Naive thymus-derived CD8-positive, alpha-beta T cell (primary cell): ENCODE measurements around the gene ADGRV1. TPM values are rescaled to one million over a fixed set of nuclear protein-coding genes. Genes with fewer than 3 reads are reported as not detected.

ENCODE experiments used
- ATAC-seq, 2 donors: fragments of 150-1000 bp; cut with Tn5 transposase in 1 of 2; sonication (Bioruptor Pico), chemical (Tn5 transposase) in 1 of 2; 1 replicate in 1 of 2; 2 replicates in 1 of 2; pipeline ENCODE4 v1.10.0; 2021; ENCODE audit warnings: mild to moderate bottlenecking in 2 of 2, moderate library complexity in 2 of 2
- POLR2A ChIA-PET: fragments of 350-600 bp; sonication (Branson Sonifier 250); formaldehyde crosslinking; loops from one replicate; lab custom pipeline; 2021; ENCODE audit warnings: antibody characterized with exemption; lab: Charles Lee
- DNase-seq, 10 donors: peaks; one replicate each; pipeline versions ENCODE4 v3.0.0 to v3.0.0-alpha.2; 2020 to 2022
- H3K27ac Mint-ChIP-seq, 10 donors: one replicate each; pipeline ENCODE4 v1.8.0; 2020 to 2022; ENCODE audit warnings: mild to moderate bottlenecking in 10 of 10, mixed read lengths in 10 of 10, moderate library complexity in 4 of 10, inconsistent platforms in 1 of 10
- H3K27me3 Mint-ChIP-seq, 5 donors: one replicate each; pipeline ENCODE4 v1.8.0; 2021 to 2022; ENCODE audit warnings: mixed read lengths in 5 of 5
- H3K36me3 Mint-ChIP-seq, 3 donors: one replicate each; pipeline ENCODE4 v1.8.0; 2020 to 2022; ENCODE audit warnings: mixed read lengths in 3 of 3, mild to moderate bottlenecking in 2 of 3, inconsistent platforms in 1 of 3
- H3K4me1 Mint-ChIP-seq, 4 donors: one replicate each; pipeline ENCODE4 v1.8.0; 2021 to 2022; ENCODE audit warnings: mixed read lengths in 4 of 4
- H3K4me3 Mint-ChIP-seq, 10 donors: one replicate each; pipeline ENCODE4 v1.8.0; 2020 to 2022; ENCODE audit warnings: mild to moderate bottlenecking in 10 of 10, mixed read lengths in 10 of 10, moderate library complexity in 6 of 10, inconsistent platforms in 1 of 10
- H3K9me3 Mint-ChIP-seq, 9 donors: one replicate each; pipeline ENCODE4 v1.8.0; 2020 to 2022; ENCODE audit warnings: mixed read lengths in 9 of 9, mild to moderate bottlenecking in 3 of 9, inconsistent platforms in 1 of 9, moderate library complexity in 1 of 9
- polyA plus RNA-seq, 3 donors: library from polyadenylated mRNA; unstranded; fragments of 300-500 nt; fragmentation: Illumina TruSeq; gene quantifications; one replicate each; pipeline ENCODE4 v1.2.3, GENCODE V29; 2021
- total RNA-seq, 8 experiments: library from RNA in 2 of 8; stranded (reverse) in 2 of 8; gene quantifications; one replicate each; pipeline ENCODE4 v1.2.3 and lab custom pipeline; 2021 to 2026

ADGRV1 gene
- total and polyA plus RNA-seq, 5 experiments from 2014 or later, result 0.08 to 0.37 (median 0.13) TPM; not detected in 2

DNA sequence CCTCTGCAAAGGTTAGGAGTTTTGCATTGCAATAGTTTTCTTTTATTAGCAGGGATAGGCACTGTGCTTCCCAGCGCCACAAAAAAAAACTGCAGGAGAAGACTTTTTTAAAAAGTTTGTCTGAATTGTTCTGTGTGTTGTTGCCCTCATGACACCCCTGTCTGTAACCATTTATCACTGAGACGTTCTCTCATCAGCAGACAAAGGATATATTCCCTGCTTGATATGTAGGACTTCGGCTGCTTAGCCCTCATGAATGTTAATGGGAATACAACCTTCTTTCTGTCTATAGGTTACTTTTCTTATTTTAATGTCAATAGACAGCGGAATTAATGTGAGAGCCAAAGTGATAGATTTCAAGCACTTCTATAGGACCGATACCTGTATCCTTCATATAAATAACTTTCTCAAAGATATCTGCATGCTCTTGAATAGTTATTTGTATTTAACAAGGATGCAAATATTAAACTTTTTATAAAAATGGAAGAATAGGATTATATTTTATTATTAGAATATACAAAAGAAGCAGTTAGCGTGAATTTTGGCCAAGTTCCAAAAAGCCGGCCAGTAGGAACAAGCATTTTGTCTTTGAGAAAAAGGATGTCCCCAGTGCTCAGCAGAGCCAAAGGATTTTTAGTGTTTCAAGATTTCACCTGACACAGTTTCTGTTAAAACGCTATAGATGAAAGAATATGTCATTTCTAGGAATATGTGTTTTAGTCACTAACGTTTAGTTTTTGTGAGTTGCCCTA, 27.7 kb upstream of the ADGRV1 start:
- POLR2A ChIA-PET, result interaction anchor here (2.9 to 3.1 kb wide), 2 partner anchors 56 to 121 kb away, joined by 40 to 50 read pairs; partner anchors contain the start of genes CETN3, MBLAC2 and POLR3G
- Mint-ChIP-seq H3K4me3 (peak overlapping the region in 4 of 10 donors; percentile 48 to 100 (median 100)), H3K9me3 (no peaks in the 10 kb centered on the region), H3K27ac (peak overlapping the region in 8 of 10 donors; percentile 83 to 100 (median 98)), H3K4me1 (peaks cover 13 to 34% (median 29%) of the 10 kb centered on the region in 4 donors), H3K27me3 (peaks cover 15 to 37% (median 18%) of the 10 kb centered on the region in 5 donors), H3K36me3 (peaks cover 0 to 11% (median 0%) of the 10 kb centered on the region in 3 donors)
- ATAC-seq (no peak), DNase-seq (no peak)

- Mint-ChIP-seq H3K4me3 (no peak overlapping the region), H3K27ac (no peak overlapping the region), H3K36me3 (no peaks in the 10 kb centered on the region), H3K9me3 (no peaks in the 10 kb centered on the region), H3K27me3 (peaks cover 17 to 40% (median 20%) of the 10 kb centered on the region in 5 donors), H3K4me1 (peaks cover 0 to 8% (median 2%) of the 10 kb centered on the region in 4 donors)
- POLR2A ChIA-PET, result no interaction called here
- no peak for ATAC-seq
- DNase-seq, result no peak
Measured at GRCh38 chr5:90533794-90534193, 24.8 kb upstream of the ADGRV1 start.

GRCh38 chr5:90534922-90535321, 23.7 kb upstream of the ADGRV1 start:
- Mint-ChIP-seq H3K4me1 (peaks cover 0 to 5% (median 1%) of the 10 kb centered on the region in 4 donors), H3K4me3 (no peak overlapping the region), H3K27ac (no peak overlapping the region), H3K9me3 (no peaks in the 10 kb centered on the region), H3K36me3 (no peaks in the 10 kb centered on the region), H3K27me3 (peaks cover 18 to 49% (median 21%) of the 10 kb centered on the region in 5 donors)
- DNase-seq, result no peak
- POLR2A ChIA-PET, result interaction anchor here (0.6 kb wide), 1 partner anchor 846 kb away, joined by 4 read pairs; no protein-coding TSS in a partner anchor
- no peak for ATAC-seq

DNA sequence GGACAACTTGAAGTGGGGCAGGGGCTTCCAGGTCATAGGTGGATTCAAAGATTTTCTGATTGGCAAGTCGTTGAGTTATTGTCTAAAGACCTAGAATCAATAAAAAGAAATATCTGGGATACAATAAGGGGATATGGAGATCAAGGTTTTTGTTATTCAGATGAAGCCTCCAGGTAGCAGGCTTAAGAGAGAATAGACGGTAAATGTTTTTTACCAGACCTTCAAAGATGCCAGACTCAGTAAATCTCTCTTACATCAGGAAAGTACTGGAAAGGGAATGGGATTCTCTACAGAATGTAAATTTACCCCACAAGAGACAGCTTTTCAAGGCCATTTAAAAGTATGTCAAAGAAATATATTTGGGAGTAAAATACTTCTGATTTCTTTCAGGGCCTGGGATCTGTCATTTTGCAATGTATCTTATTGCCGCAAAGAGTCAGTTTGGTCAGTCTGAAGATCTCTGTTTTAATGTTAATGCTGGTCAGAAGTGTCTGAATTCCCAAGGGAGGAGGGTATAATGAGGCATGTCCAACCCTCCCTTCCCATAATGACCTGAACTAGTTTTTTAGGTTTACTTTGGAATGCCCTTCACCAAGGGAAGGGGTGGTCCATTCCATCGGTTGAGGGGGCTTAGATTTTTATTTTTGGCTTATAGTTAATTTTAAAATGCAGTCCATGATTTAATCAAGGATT, 15.6 kb upstream of the ADGRV1 start:
- Mint-ChIP-seq H3K27me3 (peaks cover 18 to 60% (median 34%) of the 10 kb centered on the region in 5 donors), H3K27ac (no peak overlapping the region), H3K4me1 (no peaks in the 10 kb centered on the region), H3K4me3 (no peak overlapping the region), H3K36me3 (no peaks in the 10 kb centered on the region), H3K9me3 (no peaks in the 10 kb centered on the region)
- DNase-seq, result no peak
- ATAC-seq, result no peak
- POLR2A ChIA-PET, result no interaction called here

- POLR2A ChIA-PET, result no interaction called here
- H3K4me3 Mint-ChIP-seq, result no peak overlapping the region
- peaks cover 0 to 1% (median 0%) of the 10 kb centered on the region in 4 donors for H3K4me1 Mint-ChIP-seq
- DNase-seq (no peak), ATAC-seq (no peak)
- no peak overlapping the region for H3K27ac Mint-ChIP-seq
- H3K9me3 Mint-ChIP-seq, result no peaks in the 10 kb centered on the region
- peaks cover 16 to 48% (median 32%) of the 10 kb centered on the region in 5 donors for H3K27me3 Mint-ChIP-seq
- H3K36me3 Mint-ChIP-seq, result no peaks in the 10 kb centered on the region
Measured at GRCh38 chr5:90545511-90545910, 13.1 kb upstream of the ADGRV1 start.

GRCh38 chr5:90546216-90546837, 12.3 kb upstream of the ADGRV1 start:
- POLR2A ChIA-PET, result no interaction called here

GRCh38 chr5:90547072-90547536, 11.5 kb upstream of the ADGRV1 start:
- POLR2A ChIA-PET, result no interaction called here
- H3K4me3 Mint-ChIP-seq, result no peak overlapping the region
- no peaks in the 10 kb centered on the region for H3K9me3 Mint-ChIP-seq
- DNase-seq, result no peak
- peaks cover 0 to 3% (median 0%) of the 10 kb centered on the region in 4 donors for H3K4me1 Mint-ChIP-seq
- H3K27me3 Mint-ChIP-seq, result peaks cover 22 to 43% (median 37%) of the 10 kb centered on the region in 5 donors
- H3K36me3 Mint-ChIP-seq, result no peaks in the 10 kb centered on the region
- no peak overlapping the region for H3K27ac Mint-ChIP-seq
- ATAC-seq, result no peak

More at GRCh38 chr5:90546216-90546837, 12.3 kb upstream of the ADGRV1 start:
- ATAC-seq (no peak), DNase-seq (no peak)
- no peak overlapping the region for H3K27ac Mint-ChIP-seq
- H3K4me3 Mint-ChIP-seq, result no peak overlapping the region
- peaks cover 0 to 1% (median 0%) of the 10 kb centered on the region in 4 donors for H3K4me1 Mint-ChIP-seq
- H3K36me3 Mint-ChIP-seq, result no peaks in the 10 kb centered on the region
- peaks cover 19 to 44% (median 34%) of the 10 kb centered on the region in 5 donors for H3K27me3 Mint-ChIP-seq
- no peaks in the 10 kb centered on the region for H3K9me3 Mint-ChIP-seq

GRCh38 chr5:90548069-90548593, 10.5 kb upstream of the ADGRV1 start:
- POLR2A ChIA-PET, result no interaction called here

DNA sequence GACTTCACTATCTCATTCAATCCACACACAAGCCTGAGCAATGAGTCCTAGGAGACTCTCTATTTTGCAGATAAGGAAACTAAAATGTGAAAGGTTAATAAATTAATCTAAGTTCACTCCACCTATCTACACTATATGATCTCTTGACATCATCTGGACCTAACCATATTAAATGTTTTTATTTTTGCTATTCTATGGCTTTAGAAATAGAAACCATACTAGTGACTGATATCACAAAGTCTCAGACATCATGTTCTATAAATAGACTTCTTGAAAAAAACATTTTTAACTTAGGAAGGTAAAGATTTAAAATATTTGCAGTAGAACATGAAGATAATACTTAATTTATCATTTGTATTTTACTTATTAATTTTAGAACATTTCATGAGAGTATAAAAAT, 9.4 kb upstream of the ADGRV1 start:
- H3K4me1 Mint-ChIP-seq, result peaks cover 0 to 3% (median 0%) of the 10 kb centered on the region in 4 donors
- no peaks in the 10 kb centered on the region for H3K9me3 Mint-ChIP-seq
- H3K27me3 Mint-ChIP-seq, result peaks cover 23 to 56% (median 24%) of the 10 kb centered on the region in 5 donors
- no peak overlapping the region for H3K27ac Mint-ChIP-seq
- ATAC-seq, result no peak
- POLR2A ChIA-PET, result no interaction called here
- no peak overlapping the region for H3K4me3 Mint-ChIP-seq
- H3K36me3 Mint-ChIP-seq, result no peaks in the 10 kb centered on the region
- DNase-seq, result no peak

More at GRCh38 chr5:90548069-90548593, 10.5 kb upstream of the ADGRV1 start:
- Mint-ChIP-seq H3K4me3 (no peak overlapping the region), H3K9me3 (no peaks in the 10 kb centered on the region), H3K27ac (no peak overlapping the region), H3K36me3 (no peaks in the 10 kb centered on the region), H3K27me3 (peaks cover 21 to 53% (median 30%) of the 10 kb centered on the region in 5 donors), H3K4me1 (peaks cover 0 to 3% (median 0%) of the 10 kb centered on the region in 4 donors)
- DNase-seq, result no peak
- no peak for ATAC-seq

DNA sequence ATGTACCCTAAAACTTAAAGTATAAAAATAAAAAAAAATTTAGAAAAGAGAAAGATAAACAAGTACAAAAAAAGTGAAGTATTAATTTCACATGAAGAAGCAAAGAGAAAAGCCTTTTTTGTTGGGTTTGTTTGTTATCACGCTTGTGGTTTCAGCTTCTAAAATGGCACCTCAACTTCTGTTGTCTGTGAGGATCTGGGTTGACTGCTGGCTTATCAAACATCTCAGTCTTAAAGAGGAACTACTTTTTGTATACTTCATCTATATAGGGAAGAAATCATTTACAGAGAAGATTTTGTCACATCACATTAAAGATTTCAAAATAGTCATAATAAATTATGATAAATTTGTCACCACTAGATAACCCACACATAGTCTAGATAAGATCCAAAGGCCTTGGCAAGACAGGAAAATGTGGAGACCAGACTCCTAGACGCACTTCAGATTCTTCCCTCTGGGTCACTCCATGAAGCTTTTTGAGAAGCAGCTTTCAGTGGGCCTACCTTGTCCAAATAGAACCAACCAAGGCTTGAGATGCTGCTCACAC, 8.8 kb upstream of the ADGRV1 start:
- H3K27ac Mint-ChIP-seq, result no peak overlapping the region
- no peaks in the 10 kb centered on the region for H3K36me3 Mint-ChIP-seq
- no peak for ATAC-seq
- no peak for DNase-seq
- POLR2A ChIA-PET, result no interaction called here
- H3K27me3 Mint-ChIP-seq, result peaks cover 23 to 56% (median 28%) of the 10 kb centered on the region in 5 donors
- peaks cover 0 to 3% (median 0%) of the 10 kb centered on the region in 4 donors for H3K4me1 Mint-ChIP-seq
- H3K9me3 Mint-ChIP-seq, result no peaks in the 10 kb centered on the region
- H3K4me3 Mint-ChIP-seq, result no peak overlapping the region

- Mint-ChIP-seq H3K9me3 (no peaks in the 10 kb centered on the region), H3K4me1 (peaks cover 0 to 3% (median 0%) of the 10 kb centered on the region in 4 donors), H3K4me3 (no peak overlapping the region), H3K27ac (no peak overlapping the region), H3K27me3 (peaks cover 20 to 57% (median 24%) of the 10 kb centered on the region in 5 donors), H3K36me3 (no peaks in the 10 kb centered on the region)
- DNase-seq (no peak), ATAC-seq (no peak)
- POLR2A ChIA-PET, result no interaction called here
Measured at GRCh38 chr5:90550963-90551362, 7.6 kb upstream of the ADGRV1 start.

DNA sequence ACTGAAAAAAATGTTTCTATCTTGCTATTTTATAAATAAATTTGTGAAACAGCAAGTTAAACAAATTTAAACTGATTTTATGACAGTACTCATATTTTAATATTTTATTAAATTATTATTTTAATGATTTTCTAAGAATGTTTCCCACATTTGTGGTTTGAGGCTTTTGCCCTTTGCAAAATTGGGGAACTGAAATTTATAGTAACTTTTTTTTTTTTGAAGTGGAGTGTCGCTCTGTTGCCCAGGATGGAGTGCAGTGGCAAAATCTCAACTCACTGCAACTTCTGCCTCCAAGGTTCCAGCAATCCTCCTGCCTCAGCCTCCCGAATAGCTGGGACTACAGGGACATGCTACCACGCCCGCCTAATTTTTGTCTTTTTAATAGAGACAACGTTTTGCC, 7.2 kb upstream of the ADGRV1 start:
- Mint-ChIP-seq H3K4me1 (peaks cover 0 to 3% (median 0%) of the 10 kb centered on the region in 4 donors), H3K4me3 (no peak overlapping the region), H3K27ac (no peak overlapping the region), H3K9me3 (no peaks in the 10 kb centered on the region), H3K27me3 (peaks cover 21 to 59% (median 25%) of the 10 kb centered on the region in 5 donors), H3K36me3 (no peaks in the 10 kb centered on the region)
- ATAC-seq (no peak), DNase-seq (no peak)
- POLR2A ChIA-PET, result no interaction called here
